NCI-H187 treated with DMSO at 0.1 percent for 48 hours (cell line): ENCODE results near the gene VPS11.
"Not testable (repeated sequence)": the region's sequence is repeated elsewhere in the genome, so short reads cannot be mapped to it uniquely, and the experiment has no call there.

Experiments used
- DNase-seq: peaks from one replicate; lab custom pipeline; 2025; lab: John Stamatoyannopoulos, UW

The VPS11 gene

GRCh38 chr11:119103161-119103664 is 35.6 kb downstream of the VPS11 start:
- not testable (repeated sequence) for DNase-seq

- DNase-seq: peak; percentile 63
Observed at GRCh38 chr11:119103793-119104192, 36.2 kb downstream of the VPS11 start.

- peak; percentile 43 for DNase-seq
Observed at GRCh38 chr11:119106564-119107537, 39.2 kb downstream of the VPS11 start, which contains the start of gene C2CD2L. Gene C2CD2L, plus strand, starts transcription at chr11:119107344. Its CDS starts 398 bp downstream, at chr11:119107742.

- DNase-seq: no peak
Observed at GRCh38 chr11:119107538-119108145, 40.0 kb downstream of the VPS11 start.

GRCh38 chr11:119108146-119108856 is 40.7 kb downstream of the VPS11 start:
- no peak for DNase-seq

- no peak for DNase-seq
Observed at GRCh38 chr11:119108857-119109221, 41.2 kb downstream of the VPS11 start.

GRCh38 chr11:119109843-119110242 is 42.2 kb downstream of the VPS11 start:
- DNase-seq: no peak

- no peak for DNase-seq
Observed at GRCh38 chr11:119110439-119110838, 42.8 kb downstream of the VPS11 start.

GRCh38 chr11:119111361-119111925 is 43.8 kb downstream of the VPS11 start:
- DNase-seq: no peak

- no peak for DNase-seq
Observed at GRCh38 chr11:119112314-119113020, 44.8 kb downstream of the VPS11 start.

GRCh38 chr11:119113716-119114115 is 46.1 kb downstream of the VPS11 start:
- no peak for DNase-seq

GRCh38 chr11:119114351-119114750 is 46.7 kb downstream of the VPS11 start:
- DNase-seq: no peak

- no peak for DNase-seq
Observed at GRCh38 chr11:119115484-119116234, 48.0 kb downstream of the VPS11 start.

GRCh38 chr11:119116235-119116594 is 48.6 kb downstream of the VPS11 start:
- DNase-seq: no peak

- no peak for DNase-seq
Observed at GRCh38 chr11:119116601-119117000, 49.0 kb downstream of the VPS11 start.

GRCh38 chr11:119117004-119117706 is 49.5 kb downstream of the VPS11 start:
- DNase-seq: no peak

GRCh38 chr11:119118227-119118626 is 50.6 kb downstream of the VPS11 start:
- no peak for DNase-seq

GRCh38 chr11:119118946-119119345 is 51.3 kb downstream of the VPS11 start:
- no peak for DNase-seq

GRCh38 chr11:119120639-119121007 is 53.0 kb downstream of the VPS11 start:
- no peak for DNase-seq
